Measurements from ENCODE around the gene SELL.
"Not testable (repeated sequence)": the region's sequence is repeated elsewhere in the genome, so short reads cannot be mapped to it uniquely, and the experiment has no call there.

DNA sequence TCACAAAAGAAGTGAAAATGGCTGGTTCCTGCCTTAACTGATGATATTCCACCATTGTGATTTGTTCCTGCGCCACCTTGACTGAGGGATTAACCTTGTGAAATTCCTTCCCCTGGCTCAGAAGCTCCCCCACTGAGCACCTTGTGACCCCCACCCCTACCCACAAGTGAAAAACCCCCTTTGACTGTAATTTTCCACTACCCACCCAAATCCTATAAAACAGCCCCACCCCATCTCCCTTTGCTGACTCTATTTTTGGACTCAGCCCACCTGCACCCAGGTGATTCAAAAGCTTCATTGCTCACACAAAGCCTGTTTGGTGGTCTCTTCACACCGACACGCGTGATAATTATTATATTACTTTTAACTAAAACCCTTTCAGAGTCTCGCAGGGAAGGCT is 23.0 kb downstream of the SELL start:
- TF ChIP-seq REST (IDR thresholded peaks at IDR 0.05; ENCODE audit: insufficient replicate concordance, low read depth); CTCF (IDR thresholded peaks at IDR 0.05; ENCODE audit: insufficient read depth, low read length); POLR2AphosphoS5 (IDR thresholded peaks at IDR 0.05; ENCODE audit: low read depth); GABPA (IDR thresholded peaks at IDR 0.05; ENCODE audit: low read depth); SPI1 (IDR thresholded peaks at IDR 0.05; ENCODE audit: borderline replicate concordance, low read depth): not testable (repeated sequence)
